Kidney glomerular epithelial cell (primary cell): ENCODE data around the gene UNC93A.
"Not testable (repeated sequence)": the region's sequence is repeated elsewhere in the genome, so short reads cannot be mapped to it uniquely, and the experiment has no call there.

Experiments used
- DNase-seq: peaks from one replicate; lab custom pipeline; 2025; lab: John Stamatoyannopoulos, UW

The UNC93A gene

GRCh38 chr6:167309355-167310192 lies 18.5 kb downstream of the UNC93A start:
- not testable (repeated sequence) for DNase-seq

GRCh38 chr6:167311286-167311685 lies 20.2 kb downstream of the UNC93A start:
- no peak for DNase-seq

- DNase-seq: not testable (repeated sequence)
These were observed 20.6 kb downstream of the UNC93A start for GRCh38 chr6:167311691-167312090.

- no peak for DNase-seq
These were observed 23.2 kb downstream of the UNC93A start for GRCh38 chr6:167314180-167314821.

- no peak for DNase-seq
These were observed 26.1 kb downstream of the UNC93A start for GRCh38 chr6:167317172-167317571.

GRCh38 chr6:167318354-167318753 lies 27.2 kb downstream of the UNC93A start:
- DNase-seq: not testable (repeated sequence)

- not testable (repeated sequence) for DNase-seq
These were observed 27.7 kb downstream of the UNC93A start for GRCh38 chr6:167318856-167319255.

GRCh38 chr6:167319856-167320753 lies 29.0 kb downstream of the UNC93A start:
- DNase-seq: not testable (repeated sequence)

GRCh38 chr6:167320754-167321056 lies 29.6 kb downstream of the UNC93A start:
- not testable (repeated sequence) for DNase-seq

- DNase-seq: not testable (repeated sequence)
These were observed 30.1 kb downstream of the UNC93A start for GRCh38 chr6:167321185-167321584.

GRCh38 chr6:167323111-167323510 lies 32.0 kb downstream of the UNC93A start:
- DNase-seq: no peak

- DNase-seq: no peak
These were observed 33.0 kb downstream of the UNC93A start for GRCh38 chr6:167324111-167324510.

GRCh38 chr6:167325766-167326165 lies 34.7 kb downstream of the UNC93A start:
- no peak for DNase-seq

GRCh38 chr6:167327391-167327790 lies 36.3 kb downstream of the UNC93A start:
- DNase-seq: no peak

GRCh38 chr6:167328086-167328485 lies 37.0 kb downstream of the UNC93A start:
- DNase-seq: no peak

- DNase-seq: no peak
These were observed 37.9 kb downstream of the UNC93A start for GRCh38 chr6:167329014-167329413.

- DNase-seq: no peak
These were observed 39.6 kb downstream of the UNC93A start for GRCh38 chr6:167330750-167331149.

- DNase-seq: no peak
These were observed 40.5 kb downstream of the UNC93A start for GRCh38 chr6:167331565-167331964.

- no peak for DNase-seq
These were observed 45.9 kb downstream of the UNC93A start for GRCh38 chr6:167336844-167337630.

GRCh38 chr6:167337675-167338449 lies 46.7 kb downstream of the UNC93A start:
- DNase-seq: no peak
